CD4-positive, alpha-beta T cell treated with Interleukin-15 for 1 hour (primary cell): Measurements from ENCODE around the gene FCGR3B.
"Not testable (repeated sequence)": the region's sequence is repeated elsewhere in the genome, so short reads cannot be mapped to it uniquely, and the experiment has no call there.

ENCODE experiments used
- DNase-seq: peaks from one replicate; pipeline ENCODE4 v3.0.0-alpha.2; 2020

The FCGR3B gene

GRCh38 chr1:161638251-161638993 lies 7.4 kb upstream of the FCGR3B start:
- not testable (repeated sequence) for DNase-seq

GRCh38 chr1:161636976-161637375 lies 6.0 kb upstream of the FCGR3B start:
- not testable (repeated sequence) for DNase-seq

GRCh38 chr1:161636189-161636782 lies 5.3 kb upstream of the FCGR3B start:
- DNase-seq: not testable (repeated sequence)

DNA sequence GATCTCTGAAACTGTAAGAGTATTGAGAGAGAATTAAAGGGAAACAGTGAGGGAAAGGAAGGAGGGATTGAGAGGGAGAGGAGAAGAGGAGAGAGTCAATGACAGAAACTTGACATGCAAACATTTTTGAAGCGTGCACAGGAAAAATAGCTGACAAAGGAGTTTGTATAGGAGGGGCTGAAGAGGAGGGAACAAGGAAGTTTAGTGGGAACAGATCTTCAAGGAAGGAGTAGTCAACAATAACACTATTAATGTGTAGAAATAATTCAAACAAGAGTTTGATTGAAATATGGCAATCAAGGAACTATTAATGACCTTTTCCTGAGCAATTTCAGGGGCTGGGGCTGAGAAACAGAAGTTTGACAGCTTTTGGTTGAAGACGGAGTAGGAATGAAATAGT lies 4.0 kb upstream of the FCGR3B start:
- not testable (repeated sequence) for DNase-seq

GRCh38 chr1:161630128-161630742 lies 741 bp downstream of the FCGR3B start:
- not testable (repeated sequence) for DNase-seq

GRCh38 chr1:161626445-161627146 lies 4.4 kb downstream of the FCGR3B start:
- DNase-seq: peak; percentile 25

DNA sequence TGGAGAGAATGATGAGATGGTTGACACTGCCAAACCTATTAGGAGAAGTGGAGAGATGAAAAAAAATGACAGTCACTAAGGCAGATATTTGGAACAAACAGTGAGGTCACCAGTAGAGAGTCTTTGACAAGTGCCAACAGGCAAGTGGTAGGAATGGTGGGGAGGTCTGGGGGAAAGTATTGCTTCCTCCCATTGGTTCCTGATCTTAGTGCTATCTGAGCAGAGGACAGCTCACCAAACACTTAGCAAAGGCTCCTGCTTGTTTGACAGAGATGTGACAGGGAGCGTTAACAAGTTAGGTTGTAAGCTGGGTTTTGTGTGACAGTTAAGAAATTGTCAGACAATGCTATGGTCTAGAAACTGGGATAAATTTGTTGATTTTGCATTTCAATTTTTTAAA lies 6.4 kb downstream of the FCGR3B start:
- DNase-seq: not testable (repeated sequence)

GRCh38 chr1:161623401-161624051 lies 7.5 kb downstream of the FCGR3B start:
- DNase-seq: not testable (repeated sequence)

DNA sequence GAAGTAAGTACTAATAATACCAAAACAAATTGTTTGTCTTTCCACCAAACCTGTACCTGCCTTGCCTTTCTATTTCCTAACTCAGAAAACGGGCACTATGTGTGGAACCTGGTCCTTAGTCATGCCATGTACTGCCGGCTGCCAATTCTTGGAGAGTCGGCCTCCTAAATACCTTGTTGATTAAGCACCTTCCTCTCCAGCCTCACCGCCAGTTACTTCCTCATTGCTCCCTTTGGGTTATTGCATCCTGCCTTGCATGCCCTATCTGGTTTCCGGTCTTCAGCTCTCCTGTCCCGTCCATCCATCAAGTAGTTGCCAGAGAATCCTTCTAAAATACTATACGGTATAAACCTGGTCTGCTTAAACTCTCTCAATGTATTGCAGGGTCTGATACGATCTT lies 8.9 kb downstream of the FCGR3B start:
- not testable (repeated sequence) for DNase-seq

DNA sequence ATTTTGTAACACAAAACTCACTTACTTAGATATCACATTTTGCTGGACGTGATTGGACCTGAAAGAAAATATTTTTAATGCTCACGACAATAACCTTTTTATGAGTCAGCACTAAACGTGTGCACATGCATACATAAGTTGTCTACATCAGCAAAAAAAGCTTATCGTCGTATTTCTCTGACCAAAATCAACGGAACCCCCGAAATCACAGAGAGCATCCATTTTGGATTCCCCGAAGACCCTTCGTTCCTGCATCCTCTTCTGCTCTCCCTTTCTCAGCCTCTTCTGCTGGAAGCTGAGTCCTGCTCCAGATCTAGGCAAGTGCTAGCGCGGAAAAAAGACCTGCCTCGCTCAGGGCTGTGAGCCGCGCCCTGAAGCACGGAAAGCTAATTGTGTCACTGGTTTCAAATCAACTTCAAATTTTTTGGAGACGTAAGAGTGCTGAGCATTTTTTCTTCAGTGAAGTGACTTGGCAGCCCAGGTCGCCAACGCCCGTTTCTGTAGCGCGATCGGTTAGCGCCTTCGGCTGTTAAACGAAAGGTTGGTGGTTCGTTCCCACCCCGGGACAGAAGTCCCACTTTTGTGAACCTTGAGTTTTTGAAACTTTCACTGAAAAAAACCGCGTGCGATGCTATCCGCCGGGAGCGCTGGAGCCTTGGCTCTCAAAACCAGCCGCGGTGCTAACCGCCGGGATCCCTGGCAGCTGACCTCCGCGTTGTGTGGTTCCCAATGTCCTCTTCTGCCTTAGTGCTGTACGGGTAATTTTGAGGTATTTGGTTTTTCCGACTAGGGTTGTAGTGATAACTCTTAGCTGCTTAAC lies 9.6 kb downstream of the FCGR3B start:
- DNase-seq: peak; percentile 81

GRCh38 chr1:161620399-161620798 lies 10.6 kb downstream of the FCGR3B start:
- not testable (repeated sequence) for DNase-seq

- DNase-seq: not testable (repeated sequence)
Measured at GRCh38 chr1:161618517-161618916, 12.5 kb downstream of the FCGR3B start.

- not testable (repeated sequence) for DNase-seq
Measured at GRCh38 chr1:161616417-161616816, 14.6 kb downstream of the FCGR3B start.

GRCh38 chr1:161613142-161613514 lies 17.8 kb downstream of the FCGR3B start:
- not testable (repeated sequence) for DNase-seq

DNA sequence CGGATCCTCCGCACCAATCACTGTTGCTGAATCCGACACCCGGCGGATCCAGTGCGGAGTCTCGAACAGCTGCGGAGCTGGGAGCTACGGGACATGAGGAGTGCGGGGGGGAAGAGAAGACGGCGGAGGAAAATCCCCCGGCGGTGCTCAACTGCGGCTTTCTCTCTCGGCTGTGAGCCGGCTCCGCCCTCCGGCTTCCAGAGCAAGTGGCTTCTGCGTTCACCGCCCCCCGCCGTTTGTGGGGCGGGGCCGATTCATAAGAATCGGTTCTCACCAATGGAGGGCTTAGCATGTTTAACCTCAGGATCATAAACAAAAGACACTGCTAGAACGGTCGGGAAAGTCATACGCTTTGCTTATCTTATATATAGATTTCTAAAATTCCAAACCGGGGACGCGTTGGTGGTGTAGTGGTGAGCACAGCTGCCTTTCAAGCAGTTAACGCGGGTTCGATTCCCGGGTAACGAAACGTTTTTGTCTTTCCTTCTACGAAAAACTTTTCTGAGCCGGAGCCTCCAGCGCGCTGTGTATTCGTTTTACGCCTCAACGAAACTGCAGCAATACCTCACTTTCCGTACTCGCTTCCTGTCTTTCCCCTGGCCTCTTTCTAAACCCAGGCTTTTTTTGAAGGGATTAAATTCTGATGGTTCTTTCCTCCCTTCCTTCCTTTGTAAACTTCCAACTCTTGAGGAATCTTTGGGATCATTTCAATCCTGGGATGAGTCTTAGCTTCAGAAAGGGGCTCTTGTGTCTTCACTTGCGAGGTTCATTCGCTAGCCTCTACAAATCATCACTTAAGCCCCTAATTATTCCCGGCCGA lies 18.4 kb downstream of the FCGR3B start:
- DNase-seq: peak; percentile 94

DNA sequence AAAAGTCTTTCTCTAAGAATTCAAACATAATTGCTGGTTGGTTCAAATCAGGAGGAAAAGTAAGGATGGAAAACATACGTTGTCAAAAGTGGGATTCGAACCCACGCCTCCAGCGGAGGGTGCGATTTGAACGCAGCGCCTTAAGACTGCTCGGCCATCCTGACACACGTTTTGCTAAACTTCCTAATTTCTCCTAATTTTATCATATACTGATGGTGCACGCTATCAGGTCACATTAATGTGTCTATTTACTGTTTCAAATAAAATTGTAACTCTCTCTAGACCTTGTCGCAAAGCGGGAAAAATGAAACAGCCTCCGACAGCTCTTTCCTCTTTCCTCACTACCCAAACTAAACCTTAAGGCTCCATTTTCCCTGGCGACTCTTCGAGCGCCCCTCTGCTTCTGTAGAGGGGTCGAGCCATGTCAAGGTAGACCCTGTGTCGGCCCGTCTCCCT lies 19.1 kb downstream of the FCGR3B start:
- peak; percentile 19 for DNase-seq

DNA sequence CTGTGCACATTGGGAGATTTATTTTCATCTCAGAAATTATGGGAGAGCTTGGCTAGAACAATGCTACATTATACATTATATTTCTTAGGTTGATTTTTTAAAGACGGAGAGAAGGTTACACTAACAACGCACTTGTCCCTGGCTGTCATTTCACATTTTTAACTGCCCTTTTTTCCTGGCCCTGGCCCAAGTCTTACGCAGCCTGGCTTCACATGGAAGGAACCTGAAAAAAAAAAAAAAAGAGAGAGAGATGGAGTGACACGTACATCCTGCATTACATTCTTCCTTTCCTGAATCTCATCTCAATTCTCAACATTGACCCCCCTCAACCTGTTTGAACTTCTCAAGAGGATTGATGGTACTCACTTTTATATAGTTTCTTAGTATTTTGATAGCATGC lies 20.8 kb downstream of the FCGR3B start:
- DNase-seq: not testable (repeated sequence)

- not testable (repeated sequence) for DNase-seq
Measured at GRCh38 chr1:161606541-161607336, 24.2 kb downstream of the FCGR3B start.

DNA sequence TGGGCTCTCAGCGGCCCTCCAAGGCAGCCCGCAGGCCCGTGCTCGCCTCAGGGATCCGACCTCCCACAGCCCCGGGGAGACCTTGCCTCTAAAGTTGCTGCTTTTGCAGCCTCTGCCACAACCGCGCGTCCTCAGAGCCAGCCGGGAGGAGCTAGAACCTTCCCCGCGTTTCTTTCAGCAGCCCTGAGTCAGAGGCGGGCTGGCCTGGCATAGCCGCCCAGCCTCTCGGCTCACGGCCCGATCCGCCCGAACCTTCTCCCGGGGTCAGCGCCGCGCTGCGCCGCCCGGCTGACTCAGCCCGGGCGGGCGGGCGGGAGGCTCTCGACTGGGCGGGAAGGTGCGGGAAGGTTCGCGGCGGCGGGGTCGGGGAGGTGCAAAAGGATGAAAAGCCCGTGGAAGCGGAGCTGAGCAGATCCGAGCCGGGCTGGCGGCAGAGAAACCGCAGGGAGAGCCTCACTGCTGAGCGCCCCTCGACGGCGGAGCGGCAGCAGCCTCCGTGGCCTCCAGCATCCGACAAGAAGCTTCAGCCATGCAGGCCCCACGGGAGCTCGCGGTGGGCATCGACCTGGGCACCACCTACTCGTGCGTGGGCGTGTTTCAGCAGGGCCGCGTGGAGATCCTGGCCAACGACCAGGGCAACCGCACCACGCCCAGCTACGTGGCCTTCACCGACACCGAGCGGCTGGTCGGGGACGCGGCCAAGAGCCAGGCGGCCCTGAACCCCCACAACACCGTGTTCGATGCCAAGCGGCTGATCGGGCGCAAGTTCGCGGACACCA lies 25.0 kb downstream of the FCGR3B start:
- not testable (repeated sequence) for DNase-seq
